NT2/D1 (cell line): ENCODE data around the gene SNAP47.

Experiments
- DNase-seq: peaks from one replicate; pipeline ENCODE4 v3.0.0-alpha.2; 2011; ENCODE audit warnings: low read depth, low spot score
- H3K27me3 ChIP-seq: 2 replicates; pipeline ENCODE4 v1.6.0; 2011; ENCODE audit warnings: mild to moderate bottlenecking; ENCODE audit not compliant: insufficient read length, insufficient read depth
- H3K36me3 ChIP-seq: 2 replicates; pipeline ENCODE4 v1.6.1; 2011; ENCODE audit warnings: mild to moderate bottlenecking, low read length, mixed read lengths; ENCODE audit not compliant: insufficient read depth, insufficient read length
- H3K4me1 ChIP-seq: 2 replicates; pipeline ENCODE4 v1.5.1; 2011; ENCODE audit not compliant: insufficient read depth, insufficient read length
- H3K4me3 ChIP-seq: 2 replicates; pipeline ENCODE4 v1.5.1; 2011; ENCODE audit warnings: low read depth; ENCODE audit not compliant: insufficient read length
- H3K9ac ChIP-seq: 2 replicates; pipeline ENCODE4 v1.6.0; 2011; ENCODE audit warnings: low read depth; ENCODE audit not compliant: insufficient read length
- H3K9me3 ChIP-seq: 2 replicates; pipeline ENCODE4 v1.5.1; 2011; ENCODE audit warnings: mild to moderate bottlenecking, low read length; ENCODE audit not compliant: insufficient read depth
- SUZ12 ChIP-seq: IDR thresholded peaks from 2 replicates; pipeline ENCODE4 v1.6.1; 2011; ENCODE audit not compliant: insufficient read length, insufficient read depth; ENCODE audit errors: extremely low read depth
- YY1 ChIP-seq: IDR thresholded peaks from 2 replicates; pipeline ENCODE4 v1.6.1; 2011; ENCODE audit not compliant: insufficient read length, insufficient read depth
- ZNF274 ChIP-seq: IDR thresholded peaks from 2 replicates; pipeline ENCODE4 v1.6.1; 2011; ENCODE audit warnings: mild to moderate bottlenecking, low read depth, low read length

Gene SNAP47

DNA sequence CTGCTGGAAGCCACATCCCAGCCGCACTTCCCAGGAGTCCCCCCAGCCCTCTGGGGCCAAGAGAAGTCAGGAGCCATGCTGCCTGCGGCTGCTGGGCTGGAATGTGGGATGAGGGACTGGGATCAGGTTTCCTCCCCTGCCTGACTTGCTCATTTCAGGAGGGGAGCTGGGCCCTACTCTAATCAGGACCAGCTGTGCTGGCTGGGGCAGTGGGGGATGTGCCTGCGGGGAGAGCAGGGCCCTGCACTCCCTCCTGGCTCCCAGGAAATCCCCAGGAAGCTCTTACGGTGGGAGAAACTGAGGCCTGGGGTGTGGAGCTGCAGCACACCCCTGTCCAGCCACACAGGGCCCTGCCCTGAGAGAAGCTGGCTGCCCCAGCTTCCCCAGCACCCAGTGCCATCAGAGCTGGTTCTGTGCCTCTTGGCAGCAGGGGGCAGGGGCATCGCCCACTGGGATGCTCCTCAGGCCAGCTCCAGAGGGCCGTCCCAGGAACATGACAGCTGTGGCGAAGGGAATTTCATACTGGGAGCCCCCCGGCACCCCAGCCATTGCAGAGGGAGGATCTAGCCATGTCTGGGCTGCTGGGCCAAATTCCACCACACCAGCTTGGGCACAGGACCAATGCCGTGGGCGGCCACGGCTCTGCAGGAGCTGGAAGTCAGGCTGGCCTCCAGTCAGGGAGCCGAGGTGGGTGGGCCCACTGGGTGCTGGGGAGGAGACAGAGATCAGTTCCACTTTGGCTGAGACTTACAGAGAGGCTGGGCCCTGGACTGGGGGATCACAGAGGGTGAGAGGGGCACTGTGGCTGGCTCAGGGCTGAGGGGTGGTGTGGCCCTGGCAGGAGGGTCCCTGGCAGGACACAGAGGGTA lies 58.9 kb downstream of the SNAP47 start:
- DNase-seq = peak; percentile 91

DNA sequence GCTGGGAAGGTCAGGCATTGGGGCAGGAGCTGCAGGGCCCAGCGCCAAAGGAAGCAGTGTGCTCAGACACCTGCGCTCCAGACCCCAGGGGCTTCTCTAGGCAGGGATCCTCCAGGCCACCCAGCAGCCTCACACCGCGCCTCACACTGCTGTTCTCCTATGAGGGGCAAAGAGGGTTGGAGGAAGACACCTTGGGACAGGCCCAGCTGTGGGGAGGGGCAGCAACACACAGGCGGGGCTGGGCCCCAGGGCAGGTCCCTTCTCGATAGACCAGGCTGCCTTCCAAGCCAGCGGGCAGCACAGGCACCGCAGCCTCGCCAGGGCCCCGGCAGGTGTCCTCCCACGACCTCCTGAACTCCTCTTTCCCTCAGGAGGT lies 59.6 kb downstream of the SNAP47 start:
- Histone ChIP-seq H3K4me3 (no peak overlapping the region), H3K27me3 (peaks cover 9% of the 10 kb centered on the region), H3K4me1 (peaks cover 29% of the 10 kb centered on the region), H3K9me3 (no peaks in the 10 kb centered on the region), H3K9ac (peak overlapping the region; percentile 71), H3K36me3 (no peaks in the 10 kb centered on the region)
- DNase-seq = no peak
- TF ChIP-seq YY1 (no peak), ZNF274 (no peak), SUZ12 (no peak)

More for the DNA sequence above, 58.9 kb downstream of the SNAP47 start:
- Histone ChIP-seq H3K9ac (peak overlapping the region; percentile 71), H3K9me3 (no peaks in the 10 kb centered on the region), H3K36me3 (no peaks in the 10 kb centered on the region), H3K4me3 (no peak overlapping the region), H3K27me3 (peaks cover 15% of the 10 kb centered on the region), H3K4me1 (peaks cover 33% of the 10 kb centered on the region)
- TF ChIP-seq YY1 (peak; percentile 38), ZNF274 (no peak)

DNA sequence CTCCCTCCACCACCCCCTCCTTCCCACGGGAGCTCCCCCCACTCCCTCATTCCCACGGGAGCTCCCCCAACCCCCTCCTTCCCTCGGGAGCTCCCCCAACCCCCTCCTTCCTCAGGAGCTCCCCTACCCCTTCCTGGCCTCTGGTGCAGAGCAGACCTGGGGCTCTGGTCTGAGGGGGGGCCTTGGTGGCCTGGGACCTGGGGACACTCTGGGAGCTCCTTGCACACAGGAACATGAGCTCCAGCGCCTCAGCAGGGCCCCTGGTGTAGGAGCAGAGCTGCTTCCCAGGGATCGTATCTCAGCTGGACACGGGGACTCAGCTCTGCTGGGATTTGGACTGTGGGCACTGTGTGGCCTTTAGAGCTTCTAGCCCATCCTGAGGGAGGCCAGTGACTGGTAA lies 60.5 kb downstream of the SNAP47 start:
- Histone ChIP-seq H3K4me3 (no peak overlapping the region), H3K27me3 (peaks cover 9% of the 10 kb centered on the region), H3K9ac (no peak overlapping the region), H3K36me3 (no peaks in the 10 kb centered on the region), H3K9me3 (no peaks in the 10 kb centered on the region), H3K4me1 (peaks cover 25% of the 10 kb centered on the region)
- no peak for DNase-seq
- no peak for TF ChIP-seq YY1
- TF ChIP-seq SUZ12 = no peak

DNA sequence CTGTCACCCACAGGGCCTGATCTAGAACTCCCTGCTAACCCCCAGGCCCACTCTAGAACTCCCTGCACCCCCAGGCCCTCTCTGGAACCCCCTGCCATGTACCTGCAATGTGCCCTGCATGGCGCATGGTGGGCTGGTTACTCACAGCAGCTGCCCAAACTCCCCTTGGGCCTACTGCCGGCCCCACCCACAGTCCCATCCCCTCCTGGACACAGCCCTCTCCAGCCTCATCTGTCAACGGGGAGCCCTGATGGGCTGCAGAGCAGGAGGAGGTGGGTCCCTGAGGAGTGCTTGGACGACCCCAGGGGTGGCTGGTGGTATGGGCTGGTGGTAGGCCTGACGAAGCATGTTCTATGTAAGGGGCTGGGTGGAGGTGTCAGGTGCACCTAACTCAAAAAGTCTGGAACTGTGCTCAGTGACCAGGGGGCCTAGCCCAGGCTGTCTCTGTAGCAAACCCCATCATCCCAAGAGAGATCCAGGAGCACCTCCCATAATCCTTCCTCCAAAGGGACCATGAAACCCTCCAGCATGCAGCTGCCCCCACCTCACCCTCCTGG lies 61.2 kb downstream of the SNAP47 start:
- Histone ChIP-seq H3K36me3 (no peaks in the 10 kb centered on the region), H3K4me1 (peaks cover 25% of the 10 kb centered on the region), H3K27me3 (peaks cover 9% of the 10 kb centered on the region), H3K9me3 (no peaks in the 10 kb centered on the region), H3K9ac (no peak overlapping the region), H3K4me3 (no peak overlapping the region)
- DNase-seq = no peak
- TF ChIP-seq SUZ12 (no peak), ZNF274 (no peak), YY1 (no peak)

DNA sequence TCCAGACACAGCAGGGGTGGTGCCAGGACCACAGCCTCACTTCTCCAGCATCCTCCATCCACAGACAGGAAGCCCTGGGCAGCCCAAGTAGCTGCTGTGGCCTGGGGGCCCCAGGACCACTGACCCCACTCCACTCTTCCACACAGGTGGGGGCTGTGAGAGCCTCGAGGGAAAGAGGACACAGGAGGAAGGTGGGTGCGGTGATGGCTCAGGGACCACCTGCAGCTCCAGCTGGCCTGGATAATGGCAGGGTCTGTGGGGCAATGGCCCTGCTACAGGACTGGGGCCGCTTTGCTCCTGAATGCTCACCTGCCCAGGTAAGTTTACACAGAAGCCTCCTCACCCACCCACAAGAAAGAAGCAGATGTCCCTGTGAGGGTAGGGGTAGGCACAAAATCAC lies 61.9 kb downstream of the SNAP47 start:
- H3K27me3 ChIP-seq = peaks cover 9% of the 10 kb centered on the region
- TF ChIP-seq SUZ12 = no peak
- TF ChIP-seq ZNF274 = no peak
- no peak for TF ChIP-seq YY1
- no peaks in the 10 kb centered on the region for H3K9me3 ChIP-seq
- no peak for DNase-seq
- no peak overlapping the region for H3K9ac ChIP-seq
- no peak overlapping the region for H3K4me3 ChIP-seq
- H3K4me1 ChIP-seq = peaks cover 25% of the 10 kb centered on the region
- H3K36me3 ChIP-seq = no peaks in the 10 kb centered on the region

DNA sequence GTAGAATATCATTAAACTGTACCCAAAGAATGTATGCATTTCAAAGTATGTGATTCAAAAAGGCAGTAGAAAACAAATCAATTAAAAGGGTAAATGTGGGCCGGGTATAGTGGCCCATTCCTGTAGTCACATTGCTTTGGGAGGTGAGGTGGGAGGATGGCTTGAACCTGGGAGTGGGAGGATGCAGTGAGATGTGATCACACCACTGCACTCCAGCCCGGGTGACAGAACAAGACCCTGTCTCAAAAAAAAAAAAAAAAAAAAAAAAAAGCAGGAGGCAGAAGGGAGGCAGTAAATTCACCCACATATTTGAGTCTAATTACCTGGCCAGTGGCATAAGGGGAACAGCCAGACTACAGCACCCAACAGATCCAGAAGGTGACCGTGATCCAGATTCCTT lies 62.4 kb downstream of the SNAP47 start:
- peaks cover 22% of the 10 kb centered on the region for H3K4me1 ChIP-seq
- H3K36me3 ChIP-seq = no peaks in the 10 kb centered on the region
- DNase-seq = no peak
- peaks cover 9% of the 10 kb centered on the region for H3K27me3 ChIP-seq
- no peaks in the 10 kb centered on the region for H3K9me3 ChIP-seq
- no peak overlapping the region for H3K4me3 ChIP-seq
- H3K9ac ChIP-seq = no peak overlapping the region
- TF ChIP-seq SUZ12 = no peak
- TF ChIP-seq YY1 = no peak
- TF ChIP-seq ZNF274 = no peak

DNA sequence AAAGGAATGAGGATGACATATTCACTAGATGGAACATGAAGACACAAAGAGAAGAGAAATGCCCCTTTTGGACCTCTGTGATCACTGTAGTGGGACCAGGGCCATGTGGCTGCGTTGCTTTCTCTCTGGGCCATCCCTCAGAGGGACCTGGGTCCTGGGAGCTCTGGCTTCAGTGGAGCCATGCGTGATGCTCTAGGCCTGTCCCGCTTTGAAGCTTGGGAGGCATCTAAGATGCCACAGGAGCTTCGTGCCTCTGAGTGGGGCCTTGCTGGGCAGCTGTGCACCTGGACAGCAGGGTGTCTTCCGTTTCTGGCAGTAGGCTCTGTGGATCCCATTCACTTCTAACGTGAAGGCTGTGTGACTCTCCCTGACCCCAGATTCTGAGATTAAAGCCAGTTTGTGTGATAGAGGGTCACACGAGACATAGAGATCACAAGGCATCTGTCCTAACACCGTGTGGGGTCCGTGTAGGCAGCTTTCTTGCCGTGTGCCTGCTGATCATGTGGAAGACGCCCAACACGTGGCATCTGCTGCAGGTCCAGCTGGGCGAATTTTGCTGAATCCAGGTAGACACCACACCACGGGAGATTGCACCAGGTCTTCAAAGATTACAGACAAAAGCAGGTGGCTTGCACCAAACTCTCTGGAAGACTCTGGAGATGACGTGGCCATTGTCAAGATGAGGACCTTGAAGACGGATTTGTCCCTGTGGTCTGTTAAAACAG lies 63.0 kb downstream of the SNAP47 start:
- Histone ChIP-seq H3K9me3 (no peaks in the 10 kb centered on the region), H3K36me3 (no peaks in the 10 kb centered on the region), H3K4me3 (no peak overlapping the region), H3K4me1 (peaks cover 16% of the 10 kb centered on the region), H3K27me3 (peaks cover 9% of the 10 kb centered on the region), H3K9ac (no peak overlapping the region)
- TF ChIP-seq SUZ12 (no peak), ZNF274 (no peak), YY1 (no peak)
- DNase-seq = no peak
